GM12878 (cell line): ENCODE data around the gene ACTRT3. TPM values are rescaled to one million over a fixed set of nuclear protein-coding genes. Genes with fewer than 3 reads are reported as not detected.

ENCODE experiments used
- ATAC-seq: fragments of 200-7000 bp; cut with Tn5 transposase; 3 replicates; pipeline ENCODE4 v1.9.1; 2020; ENCODE audit warnings: mild to moderate bottlenecking, moderate library complexity
- BruUV-seq: library from RNA; stranded (reverse); fragments of 400-500 nt; replicated peaks from 2 replicates; lab custom pipeline; 2021; lab: Mats Ljungman, UMichigan
- CTCF ChIA-PET: fragments of 300-600 bp; sonication (Branson Sonifier 250); formaldehyde crosslinking; extraction: SDS; loops from one replicate; lab custom pipeline; 2021; ENCODE audit warnings: inconsistent platforms; lab: Yijun Ruan, JAX
- POLR2A ChIA-PET: fragments of 350-600 bp; formaldehyde crosslinking; extraction: SDS; loops from one replicate; lab custom pipeline; 2021; ENCODE audit warnings: inconsistent platforms; lab: Charles Lee
- RAD21 ChIA-PET: fragments of 300-600 bp; sonication (Branson Sonifier 250); formaldehyde crosslinking; loops from one replicate; lab custom pipeline; 2023; ENCODE audit warnings: antibody characterized with exemption; ENCODE audit not compliant: unreplicated experiment; lab: Charles Lee
- SMC1A ChIA-PET: fragments of 300-600 bp; sonication (Branson Sonifier 250); formaldehyde crosslinking; loops from one replicate; lab custom pipeline; 2023; ENCODE audit not compliant: unreplicated experiment, uncharacterized antibody; lab: Charles Lee
- DNase-seq: peaks from one replicate; pipeline ENCODE4 v3.0.0-alpha.2; 2011; ENCODE audit warnings: low read depth, low spot score
- FAIRE-seq: peaks from 3 replicates; lab custom pipeline; 2011; peaks lifted over from hg19 to GRCh38; lab: Jason Lieb, UNC
- H2AFZ ChIP-seq: 2 replicates; pipeline ENCODE4 v1.6.0; 2011; ENCODE audit warnings: low read depth, low read length, control low read depth; ENCODE audit not compliant: control insufficient read depth
- H3K27ac ChIP-seq: 2 replicates; pipeline ENCODE4 v1.5.1; 2011; ENCODE audit warnings: control low read depth; ENCODE audit not compliant: control insufficient read depth, insufficient read depth
- H3K27me3 ChIP-seq, 2 experiments: replicated peaks in 1 of 2; 2 replicates each; pipeline versions ENCODE4 v1.6.0 to v1.6.1; 2011; ENCODE audit warnings: low read length in 1 of 2; ENCODE audit not compliant: control insufficient read depth in 2 of 2, insufficient read depth in 2 of 2
- H3K36me3 ChIP-seq, 2 experiments: 2 replicates each; pipeline ENCODE4 v1.5.1; 2011; ENCODE audit warnings: low read length in 1 of 2; ENCODE audit not compliant: control insufficient read depth in 2 of 2, insufficient read depth in 2 of 2
- H3K4me1 ChIP-seq: 2 replicates; pipeline ENCODE4 v1.6.1; 2011; ENCODE audit warnings: mild to moderate bottlenecking, low read length, moderate library complexity, mixed read lengths; ENCODE audit not compliant: control insufficient read depth, insufficient read depth
- H3K4me2 ChIP-seq: 2 replicates; pipeline ENCODE4 v1.6.0; 2011; ENCODE audit warnings: control low read depth; ENCODE audit not compliant: control insufficient read depth, insufficient read depth
- H3K4me3 ChIP-seq: fragments of 200-600 bp; sonication (generic); 2 replicates; pipeline ENCODE4 v1.5.1; 2016
- H3K79me2 ChIP-seq: 2 replicates; pipeline ENCODE4 v1.6.0; 2011; ENCODE audit warnings: low read length; ENCODE audit not compliant: control insufficient read depth, insufficient read depth
- H3K9ac ChIP-seq: 2 replicates; pipeline ENCODE4 v1.8.0; 2011; ENCODE audit warnings: low read length, control low read depth, mixed read lengths; ENCODE audit not compliant: control insufficient read depth, insufficient read depth
- H3K9me3 ChIP-seq: replicated peaks from 3 replicates; pipeline ENCODE4 v1.5.1; 2011; ENCODE audit warnings: mild to moderate bottlenecking, low read length; ENCODE audit not compliant: control insufficient read depth, insufficient read depth
- H4K20me1 ChIP-seq: 2 replicates; pipeline ENCODE4 v1.6.0; 2011; ENCODE audit not compliant: control insufficient read depth, insufficient read depth
- BCL11A ChIP-seq: IDR thresholded peaks from 2 replicates; pipeline ENCODE4 v1.6.1; 2011; ENCODE audit warnings: low read depth, low read length
- BCL3 ChIP-seq: IDR thresholded peaks from 2 replicates; pipeline ENCODE4 v1.6.1; 2011; ENCODE audit warnings: borderline replicate concordance, low read depth, mild to moderate bottlenecking, moderate library complexity, low read length; ENCODE audit not compliant: insufficient read depth, poor library complexity, severe bottlenecking
- CBX5 ChIP-seq: sonication (generic); IDR thresholded peaks from 2 replicates; pipeline ENCODE4 v1.6.1; 2016; ENCODE audit warnings: low read depth, moderate library complexity, mild to moderate bottlenecking, inconsistent platforms
- EP300 ChIP-seq, 2 experiments: fragments of 150-350 bp in 1 of 2; IDR thresholded peaks; 2 replicates each; pipeline ENCODE4 v1.6.1; 2011 to 2012; ENCODE audit warnings: low read depth in 2 of 2, low read length in 2 of 2, borderline replicate concordance in 1 of 2, improper control_type of control experiment in 1 of 2, inconsistent platforms in 1 of 2; ENCODE audit not compliant: control insufficient read depth in 1 of 2
- FOXK2 ChIP-seq: fragments of 450-650 bp; IDR thresholded peaks from 2 replicates; pipeline ENCODE4 v1.6.1; 2017; ENCODE audit warnings: mild to moderate bottlenecking, moderate library complexity
- IRF3 ChIP-seq: fragments of 450-650 bp; IDR thresholded peaks from 2 replicates; pipeline ENCODE4 v1.6.1; 2014; ENCODE audit warnings: mild to moderate bottlenecking
- RAD21 ChIP-seq: IDR thresholded peaks from 2 replicates; pipeline ENCODE4 v1.6.1; 2011; ENCODE audit warnings: mild to moderate bottlenecking, low read depth, low read length, moderate library complexity; ENCODE audit not compliant: insufficient read depth
- RB1 ChIP-seq: fragments of 450-650 bp; formaldehyde crosslinking; IDR thresholded peaks from 2 replicates; pipeline ENCODE4 v1.6.1; 2017; ENCODE audit warnings: mild to moderate bottlenecking, borderline replicate concordance
- RELB ChIP-seq: fragments of 450-650 bp; IDR thresholded peaks from 2 replicates; pipeline ENCODE4 v1.6.1; 2017; ENCODE audit warnings: low read depth, mild to moderate bottlenecking, moderate library complexity
- REST ChIP-seq: IDR thresholded peaks from 2 replicates; pipeline ENCODE4 v1.6.1; 2012; ENCODE audit warnings: mild to moderate bottlenecking, low read depth, low read length
- SIN3A ChIP-seq: IDR thresholded peaks from 2 replicates; pipeline ENCODE4 v1.6.1; 2012; ENCODE audit warnings: low read depth, low read length, improper control_type of control experiment
- SUZ12 ChIP-seq: fragments of 200-600 bp; sonication (generic); IDR thresholded peaks from one replicate; pipeline ENCODE4 v1.6.1; 2018; ENCODE audit warnings: antibody characterized with exemption, mild to moderate bottlenecking; ENCODE audit not compliant: unreplicated experiment
- TCF12 ChIP-seq: IDR thresholded peaks from 2 replicates; pipeline ENCODE4 v1.6.1; 2011; ENCODE audit warnings: low read depth, mild to moderate bottlenecking, low read length
- WGBS: methylation state at CpG from one replicate; pipeline ENCODE4 v1.1.6; 2016; ENCODE audit warnings: low lambda C conversion rate; ENCODE audit not compliant: insufficient replicate concordance, insufficient coverage; ENCODE audit errors: missing lambda C conversion rate; 5-methylcytosine and 5-hydroxymethylcytosine counted together
- in situ Hi-C: fragments of 300-500 bp; cut with MboI; formaldehyde crosslinking; loops from 9 replicates; pipeline ENCODE4 v1.14.3; 2018; ENCODE audit warnings: mixed read lengths
- intact Hi-C: fragments of 100-400 bp; cut with micrococcal nuclease; formaldehyde crosslinking; loops from one replicate; pipeline ENCODE4 v1.14.2; 2022; ENCODE audit not compliant: unreplicated experiment
- polyA plus RNA-seq, 11 experiments: library from polyadenylated mRNA; depleted of rRNA in 4 of 11; unstranded in 6 of 11; stranded (reverse) in 5 of 11; fragments of >200 nt; fragmentation: Nextera tagmentation in 4 of 11; fragmentation: Illumina TruSeq in 1 of 11; extraction: Ambion mirVana in 4 of 11; extraction: Trizol in 1 of 11; gene quantifications; 1 replicate in 1 of 11; 2 replicates in 10 of 11; pipeline versions ENCODE4 v1.2.1 to v1.2.3, GENCODE V29; 2011 to 2016; ENCODE audit warnings: inconsistent platforms in 2 of 11, missing spikeins in 2 of 11, low read depth in 1 of 11
- total RNA-seq, 4 experiments: library from RNA; depleted of rRNA in 3 of 4; stranded (reverse); fragments of >200 nt in 3 of 4; fragmentation: Illumina TruSeq in 1 of 4; extraction: Trizol in 1 of 4; gene quantifications; 2 replicates each; pipeline versions ENCODE4 v1.2.1 to v1.2.3, GENCODE V29; 2013 to 2021

ACTRT3 gene
- total and polyA plus RNA-seq, 10 of the 15 experiments (the other 5 are each of a cell fraction or from before 2014, with no cell fraction given): 0.02 to 0.58 (median 0.11) TPM; not detected in 1

- H3K79me2 ChIP-seq: no peaks in the 10 kb centered on the region
- ChIA-PET RAD21 (interaction anchor here (1.2 kb wide), 1 partner anchor 15 kb away, joined by 3 read pairs; no protein-coding TSS in a partner anchor), CTCF (interaction anchor here (0.6 to 1.9 kb wide), 4 partner anchors 18 to 40 kb away, joined by 3 to 5 read pairs (median 4); partner anchors contain the start of gene MYNN), POLR2A (interaction anchor here (0.9 kb wide), 1 partner anchor 155 kb away, joined by 3 read pairs; no protein-coding TSS in a partner anchor), SMC1A (interaction anchor here (0.6 to 1.9 kb wide), 4 partner anchors 40 to 55 kb away, joined by 3 to 5 read pairs (median 3); partner anchors contain the start of gene MYNN)
- BruUV-seq: no TSS peak
- intact Hi-C loops: loop anchor here (1.0 kb wide), 1 partner anchor 39 kb away; the partner anchor contains the start of gene MYNN
- in situ Hi-C loops: no loop called here
- H3K4me1 ChIP-seq: peaks cover 12% of the 10 kb centered on the region
- peak within 1 kb of the TSS; percentile 71 for H3K4me3 ChIP-seq
- H3K27ac ChIP-seq: peak within 1 kb of the TSS; percentile 45
- no peaks in the 10 kb centered on the region for H4K20me1 ChIP-seq
- FAIRE-seq (no peak), ATAC-seq (peak; percentile 79), DNase-seq (peak; percentile 44)
- H3K36me3 ChIP-seq: no peaks in the 10 kb centered on the region
- no peaks in the 10 kb centered on the region for H3K27me3 ChIP-seq
- peak within 1 kb of the TSS; percentile 94 for H2AFZ ChIP-seq
- H3K9ac ChIP-seq: peak within 1 kb of the TSS; percentile 53
- 4% methylated on average over 53 of the region's 56 CpGs for WGBS
- peaks cover 3% of the 10 kb centered on the region; the same call in 1 of the 3 replicates for H3K9me3 ChIP-seq
- peak within 1 kb of the TSS; percentile 100 for H3K4me2 ChIP-seq
- TF ChIP-seq TCF12 (peak; percentile 61; the same call in 1 of the 2 replicates), BCL3 (no peak), RB1 (no peak), SUZ12 (no peak), REST (no peak), FOXK2 (no peak), IRF3 (no peak), CBX5 (peak; percentile 73; the same call in 1 of the 2 replicates), EP300 (IDR thresholded peaks at IDR 0.05; ENCODE audit: borderline replicate concordance in 1 of 2, control insufficient read depth in 1 of 2, low read depth in 2 of 2, low read length in 2 of 2) (no peak), RELB (no peak), SIN3A (0 out of 2 replicates have a peak, but pooled peaks have one; percentile 28), RAD21 (no peak), BCL11A (no peak)
These were observed 43.2 kb upstream of the ACTRT3 start, which contains the start of the genes LRRC34 and LRRIQ4 for GRCh38 chr3:169812332-169813235. LRRC34 (minus strand) TSS chr3:169812904; CDS start chr3:169812548, 356 bp downstream. LRRIQ4 (plus strand) TSS chr3:169812870; CDS start chr3:169821922, 9,052 bp downstream.
